Esophagus squamous epithelium (tissue), 4 donors: ENCODE measurements around the gene CAGE1.

Experiments used
- POLR2A ChIP-seq, 4 donors: fragments of 450-650 bp; IDR thresholded peaks; one replicate each; pipeline ENCODE4 v1.6.1; 2017; ENCODE audit warnings: antibody characterized with exemption in 4 of 4, mild to moderate bottlenecking in 4 of 4, moderate library complexity in 3 of 4
- TF ChIP-seq, protein P1 (sequence below), 6 experiments: fragments of 450-650 bp in 4 of 6; fragments of 200-600 bp in 2 of 6; sonication (generic) in 2 of 6; IDR thresholded peaks; one replicate each; pipeline ENCODE4 v1.5.1; 2016 to 2019; ENCODE audit warnings: antibody characterized with exemption in 6 of 6, mild to moderate bottlenecking in 4 of 6, moderate library complexity in 4 of 6

DNA sequence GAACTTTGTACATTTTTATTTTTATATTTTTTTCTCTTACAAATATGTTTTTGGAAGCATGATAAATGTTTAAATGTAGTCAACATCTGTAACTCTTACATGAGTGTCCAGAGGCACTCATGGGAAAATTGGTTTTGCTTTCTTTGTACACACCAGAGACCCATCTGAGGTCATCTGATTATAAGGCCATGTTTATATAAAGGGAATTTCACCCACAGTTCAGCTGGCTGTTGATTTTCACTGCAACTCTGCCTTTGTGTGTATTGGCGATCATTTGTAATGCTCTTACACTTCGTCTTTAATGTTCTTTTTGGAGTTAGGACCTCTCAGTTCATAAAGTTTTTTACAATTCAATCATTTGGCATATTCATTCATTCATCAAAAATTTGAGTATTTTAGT is 28.1 kb upstream of the CAGE1 start:
- TF ChIP-seq, protein P1, sequence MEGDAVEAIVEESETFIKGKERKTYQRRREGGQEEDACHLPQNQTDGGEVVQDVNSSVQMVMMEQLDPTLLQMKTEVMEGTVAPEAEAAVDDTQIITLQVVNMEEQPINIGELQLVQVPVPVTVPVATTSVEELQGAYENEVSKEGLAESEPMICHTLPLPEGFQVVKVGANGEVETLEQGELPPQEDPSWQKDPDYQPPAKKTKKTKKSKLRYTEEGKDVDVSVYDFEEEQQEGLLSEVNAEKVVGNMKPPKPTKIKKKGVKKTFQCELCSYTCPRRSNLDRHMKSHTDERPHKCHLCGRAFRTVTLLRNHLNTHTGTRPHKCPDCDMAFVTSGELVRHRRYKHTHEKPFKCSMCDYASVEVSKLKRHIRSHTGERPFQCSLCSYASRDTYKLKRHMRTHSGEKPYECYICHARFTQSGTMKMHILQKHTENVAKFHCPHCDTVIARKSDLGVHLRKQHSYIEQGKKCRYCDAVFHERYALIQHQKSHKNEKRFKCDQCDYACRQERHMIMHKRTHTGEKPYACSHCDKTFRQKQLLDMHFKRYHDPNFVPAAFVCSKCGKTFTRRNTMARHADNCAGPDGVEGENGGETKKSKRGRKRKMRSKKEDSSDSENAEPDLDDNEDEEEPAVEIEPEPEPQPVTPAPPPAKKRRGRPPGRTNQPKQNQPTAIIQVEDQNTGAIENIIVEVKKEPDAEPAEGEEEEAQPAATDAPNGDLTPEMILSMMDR (IDR thresholded peaks at IDR 0.05) = no peak
- no peak for TF ChIP-seq POLR2A (IDR thresholded peaks at IDR 0.05)
